Right renal cortex interstitium (tissue), 3 donors: ENCODE data around the gene ZBP1. TPM values are rescaled to one million over a fixed set of nuclear protein-coding genes. Genes with fewer than 3 reads are reported as not detected.

Experiments used
- DNase-seq, 3 donors: peaks; one replicate each; pipeline ENCODE4 v3.0.0-alpha.2; 2013; ENCODE audit warnings: low read depth in 3 of 3, low spot score in 2 of 3
- polyA plus RNA-seq, 3 donors: library from polyadenylated mRNA; unstranded; fragments of 120-200 nt; gene quantifications; one replicate each; pipeline ENCODE4 v1.2.1, GENCODE V29; 2013; ENCODE audit not compliant: insufficient read length in 3 of 3

ZBP1 gene
- polyA plus RNA-seq, 3 donors, result 0.06 to 0.21 TPM; not detected in 1

- DNase-seq, result no peak
Observed at GRCh38 chr20:57601737-57602136, 18.5 kb downstream of the ZBP1 start.

- DNase-seq, result no peak
Observed at GRCh38 chr20:57601211-57601570, 19.0 kb downstream of the ZBP1 start.

- DNase-seq, result no peak
Observed at GRCh38 chr20:57600320-57601210, 19.7 kb downstream of the ZBP1 start.

GRCh38 chr20:57598491-57598890, 21.7 kb downstream of the ZBP1 start:
- no peak for DNase-seq

GRCh38 chr20:57598060-57598459, 22.2 kb downstream of the ZBP1 start:
- no peak for DNase-seq

GRCh38 chr20:57596998-57597939, 23.0 kb downstream of the ZBP1 start:
- DNase-seq, result no peak

GRCh38 chr20:57596358-57596757, 23.9 kb downstream of the ZBP1 start:
- DNase-seq, result no peak

GRCh38 chr20:57595041-57596030, 24.9 kb downstream of the ZBP1 start:
- no peak for DNase-seq

- DNase-seq, result no peak
Observed at GRCh38 chr20:57594092-57594951, 25.9 kb downstream of the ZBP1 start.

- no peak for DNase-seq
Observed at GRCh38 chr20:57593134-57593886, 26.9 kb downstream of the ZBP1 start.

GRCh38 chr20:57592263-57593092, 27.7 kb downstream of the ZBP1 start:
- DNase-seq, result no peak

GRCh38 chr20:57591289-57592229, 28.7 kb downstream of the ZBP1 start:
- no peak for DNase-seq

- DNase-seq, result no peak
Observed at GRCh38 chr20:57590485-57591288, 29.5 kb downstream of the ZBP1 start.

GRCh38 chr20:57589728-57590484, 30.3 kb downstream of the ZBP1 start:
- DNase-seq, result no peak

- no peak for DNase-seq
Observed at GRCh38 chr20:57589123-57589727, 31.0 kb downstream of the ZBP1 start.
